Gastrocnemius medialis (tissue), 4 donors: ENCODE results near the gene SMIM1. TPM values are rescaled to one million over a fixed set of nuclear protein-coding genes. Genes with fewer than 3 reads are reported as not detected.

Experiments
- ATAC-seq, 2 donors: fragments of 150-250 bp; one replicate each; pipeline ENCODE4 v1.9.1; 2016
- DNase-seq, 2 donors: peaks; one replicate each; pipeline ENCODE4 v3.0.0-alpha.2; 2019
- H3K27ac ChIP-seq, 4 donors: fragments of 200-600 bp; sonication (generic); 1 replicate in 1 of 4; 2 replicates in 3 of 4; pipeline ENCODE4 v1.5.1; 2016 to 2018; ENCODE audit warnings: mild to moderate bottlenecking in 2 of 4, moderate library complexity in 1 of 4
- H3K27me3 ChIP-seq, 3 donors: fragments of 200-600 bp; sonication (generic) in 2 of 3; 1 replicate in 1 of 3; 2 replicates in 2 of 3; pipeline versions ENCODE4 v1.5.1 to v1.6.0; 2016 to 2019; ENCODE audit warnings: mild to moderate bottlenecking in 1 of 3, moderate library complexity in 1 of 3
- H3K36me3 ChIP-seq, 2 donors: fragments of 200-600 bp; sonication (generic) in 1 of 2; one replicate each; pipeline ENCODE4 v1.5.1; 2017 to 2018
- H3K4me1 ChIP-seq, 2 donors: fragments of 200-600 bp; sonication (generic) in 1 of 2; one replicate each; pipeline ENCODE4 v1.5.1; 2016 to 2017; ENCODE audit warnings: mild to moderate bottlenecking in 2 of 2
- H3K4me3 ChIP-seq, 4 donors: fragments of 200-600 bp; sonication (generic) in 3 of 4; 1 replicate in 1 of 4; 2 replicates in 3 of 4; pipeline ENCODE4 v1.5.1; 2016 to 2019; ENCODE audit warnings: mild to moderate bottlenecking in 2 of 4
- H3K9me3 ChIP-seq, 3 donors: fragments of 200-600 bp; sonication (generic) in 2 of 3; 1 replicate in 1 of 3; 2 replicates in 2 of 3; pipeline ENCODE4 v1.5.1; 2016 to 2019
- POLR2A ChIP-seq, 2 donors: fragments of 450-650 bp; IDR thresholded peaks; one replicate each; pipeline ENCODE4 v1.6.1; 2017; ENCODE audit warnings: antibody characterized with exemption in 2 of 2, mild to moderate bottlenecking in 2 of 2, moderate library complexity in 2 of 2
- in situ Hi-C, 4 donors: fragments of 200-750 bp; cut with MboI; loops; one replicate each; pipeline versions ENCODE4 v1.15.0 to v1.8.0; 2017; ENCODE audit warnings: low sequenced_read_pairs in 4 of 4
- intact Hi-C: fragments of 100-400 bp; cut with DNase I; formaldehyde crosslinking; loops from one replicate; pipeline ENCODE4 v1.15.1; 2023; ENCODE audit warnings: low total_unique reads
- total RNA-seq, 4 donors: library from RNA; depleted of rRNA; stranded (reverse); fragments of >200 nt; gene quantifications; one replicate each; pipeline versions ENCODE4 v1.1.0 to v1.2.3, GENCODE V29; 2016
- TF ChIP-seq, protein P1 (sequence below), 5 experiments: fragments of 450-650 bp in 3 of 5; fragments of 200-600 bp in 2 of 5; sonication (generic) in 2 of 5; IDR thresholded peaks in 4 of 5; conservative IDR thresholded peaks in 1 of 5; 1 replicate in 4 of 5; 2 replicates in 1 of 5; pipeline ENCODE4 v1.5.1; 2016 to 2019; ENCODE audit warnings: antibody characterized with exemption in 5 of 5, mild to moderate bottlenecking in 3 of 5, moderate library complexity in 3 of 5

Gene SMIM1
- total RNA-seq, 4 donors from 2014 or later, result 1.4 to 3.7 TPM; not detected in 2

DNA sequence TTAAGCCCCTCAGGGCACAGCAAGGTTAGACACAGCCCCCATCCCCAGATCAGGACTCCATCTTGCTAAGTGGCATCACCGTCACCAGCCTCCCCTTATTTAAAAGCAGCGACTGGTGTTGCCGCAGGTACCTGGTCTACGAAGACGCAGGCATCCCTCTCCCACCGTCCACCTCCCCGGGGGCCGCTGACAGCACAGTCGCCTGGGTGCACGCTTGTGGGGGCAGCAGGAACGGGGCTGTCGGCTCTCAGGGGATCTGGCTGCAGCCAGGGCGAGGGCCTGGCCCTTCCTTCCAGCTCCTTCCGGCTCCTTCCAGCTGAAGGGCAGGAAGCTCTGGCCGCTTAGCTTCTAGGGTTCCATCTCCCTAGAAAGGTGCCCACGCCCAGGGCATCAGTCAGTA, 37.9 kb upstream of the SMIM1 start:
- no peak for ATAC-seq
- Histone ChIP-seq H3K9me3 (no peaks in the 10 kb centered on the region), H3K27ac (no peak overlapping the region), H3K36me3 (peaks cover 0 to 35% of the 10 kb centered on the region in 2 donors), H3K4me3 (no peak overlapping the region), H3K27me3 (peaks cover 0 to 7% (median 3%) of the 10 kb centered on the region in 3 donors), H3K4me1 (peaks cover 18 to 20% of the 10 kb centered on the region in 2 donors)
- DNase-seq, result no peak
- intact Hi-C loops, result no loop called here
- TF ChIP-seq POLR2A (IDR thresholded peaks at IDR 0.05), result no peak
- TF ChIP-seq, protein P1, sequence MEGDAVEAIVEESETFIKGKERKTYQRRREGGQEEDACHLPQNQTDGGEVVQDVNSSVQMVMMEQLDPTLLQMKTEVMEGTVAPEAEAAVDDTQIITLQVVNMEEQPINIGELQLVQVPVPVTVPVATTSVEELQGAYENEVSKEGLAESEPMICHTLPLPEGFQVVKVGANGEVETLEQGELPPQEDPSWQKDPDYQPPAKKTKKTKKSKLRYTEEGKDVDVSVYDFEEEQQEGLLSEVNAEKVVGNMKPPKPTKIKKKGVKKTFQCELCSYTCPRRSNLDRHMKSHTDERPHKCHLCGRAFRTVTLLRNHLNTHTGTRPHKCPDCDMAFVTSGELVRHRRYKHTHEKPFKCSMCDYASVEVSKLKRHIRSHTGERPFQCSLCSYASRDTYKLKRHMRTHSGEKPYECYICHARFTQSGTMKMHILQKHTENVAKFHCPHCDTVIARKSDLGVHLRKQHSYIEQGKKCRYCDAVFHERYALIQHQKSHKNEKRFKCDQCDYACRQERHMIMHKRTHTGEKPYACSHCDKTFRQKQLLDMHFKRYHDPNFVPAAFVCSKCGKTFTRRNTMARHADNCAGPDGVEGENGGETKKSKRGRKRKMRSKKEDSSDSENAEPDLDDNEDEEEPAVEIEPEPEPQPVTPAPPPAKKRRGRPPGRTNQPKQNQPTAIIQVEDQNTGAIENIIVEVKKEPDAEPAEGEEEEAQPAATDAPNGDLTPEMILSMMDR (IDR thresholded peaks at IDR 0.05 in 4 of 5, conservative IDR thresholded peaks at IDR 0.05 in 1 of 5), result no peak
- in situ Hi-C loops, result no loop called here

GRCh38 chr1:3735027-3735681, 37.4 kb upstream of the SMIM1 start:
- in situ Hi-C loops (no loop called here), intact Hi-C loops (no loop called here)
- DNase-seq (no peak), ATAC-seq (no peak)
- H3K9me3 ChIP-seq, result no peaks in the 10 kb centered on the region
- peaks cover 18 to 20% of the 10 kb centered on the region in 2 donors for H3K4me1 ChIP-seq
- H3K4me3 ChIP-seq, result no peak overlapping the region
- no peak overlapping the region for H3K27ac ChIP-seq
- peaks cover 0 to 40% of the 10 kb centered on the region in 2 donors for H3K36me3 ChIP-seq
- TF ChIP-seq, protein P1 (IDR thresholded peaks at IDR 0.05 in 4 of 5, conservative IDR thresholded peaks at IDR 0.05 in 1 of 5), result no peak
- peaks cover 0 to 3% (median 0%) of the 10 kb centered on the region in 3 donors for H3K27me3 ChIP-seq

GRCh38 chr1:3735688-3736087, 36.9 kb upstream of the SMIM1 start:
- TF ChIP-seq, protein P1 (IDR thresholded peaks at IDR 0.05 in 4 of 5, conservative IDR thresholded peaks at IDR 0.05 in 1 of 5), result no peak
- TF ChIP-seq POLR2A (IDR thresholded peaks at IDR 0.05), result no peak
- Histone ChIP-seq H3K9me3 (no peaks in the 10 kb centered on the region), H3K36me3 (peaks cover 0 to 42% of the 10 kb centered on the region in 2 donors), H3K27me3 (no peaks in the 10 kb centered on the region), H3K4me3 (no peak overlapping the region), H3K4me1 (peaks cover 18 to 20% of the 10 kb centered on the region in 2 donors), H3K27ac (no peak overlapping the region)
- in situ Hi-C loops (no loop called here), intact Hi-C loops (no loop called here)
- ATAC-seq (no peak), DNase-seq (no peak)

DNA sequence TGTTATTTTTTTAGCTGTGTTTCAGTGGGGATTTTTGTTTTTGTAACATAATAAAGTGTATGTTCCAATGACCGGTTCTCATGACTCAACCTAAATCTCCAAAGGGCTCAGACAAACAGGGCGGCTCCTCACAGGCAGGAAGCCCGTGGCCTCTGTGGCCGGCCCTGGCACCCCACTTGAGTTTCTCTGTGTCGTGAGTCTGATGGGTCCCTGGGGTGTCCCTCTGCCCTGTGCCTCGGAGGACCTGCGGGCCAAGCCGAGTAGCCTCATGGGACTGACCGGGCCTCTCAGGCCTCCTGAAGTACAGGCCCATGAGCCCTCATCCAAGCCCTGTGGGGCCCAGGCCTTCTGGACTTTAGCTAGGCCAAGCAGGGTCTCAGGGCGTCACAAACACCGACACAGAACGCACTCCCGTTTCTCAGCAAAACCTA, 36.4 kb upstream of the SMIM1 start:
- peaks cover 0 to 47% of the 10 kb centered on the region in 2 donors for H3K36me3 ChIP-seq
- intact Hi-C loops, result no loop called here

More for the DNA sequence above, 36.4 kb upstream of the SMIM1 start:
- Histone ChIP-seq H3K27me3 (no peaks in the 10 kb centered on the region), H3K27ac (no peak overlapping the region), H3K9me3 (no peaks in the 10 kb centered on the region), H3K4me1 (peaks cover 16 to 17% of the 10 kb centered on the region in 2 donors), H3K4me3 (no peak overlapping the region)
- in situ Hi-C loops, result no loop called here
- no peak for DNase-seq
- TF ChIP-seq, protein P1 (IDR thresholded peaks at IDR 0.05 in 4 of 5, conservative IDR thresholded peaks at IDR 0.05 in 1 of 5), result no peak
- TF ChIP-seq POLR2A (IDR thresholded peaks at IDR 0.05), result no peak
- no peak for ATAC-seq
